Smooth muscle cell (in vitro differentiated cells): ENCODE measurements around the gene PRR15. TPM values are rescaled to one million over a fixed set of nuclear protein-coding genes. Genes with fewer than 3 reads are reported as not detected.

Experiments used
- DNase-seq: peaks from one replicate; lab custom pipeline; 2025; ENCODE audit not compliant: unreplicated experiment; lab: John Stamatoyannopoulos, UW
- H2AFZ ChIP-seq: fragments of 200-600 bp; sonication (generic); 2 replicates; pipeline ENCODE4 v1.6.0; 2016; ENCODE audit warnings: antibody characterized with exemption, low read depth, mild to moderate bottlenecking
- H3F3A ChIP-seq: fragments of 200-600 bp; sonication (generic); 2 replicates; pipeline ENCODE4 v1.6.0; 2017; ENCODE audit warnings: antibody characterized with exemption, low read depth
- H3K27ac ChIP-seq: fragments of 200-600 bp; sonication (generic); 2 replicates; pipeline ENCODE4 v1.5.1; 2016; ENCODE audit warnings: low read depth, mild to moderate bottlenecking
- H3K27me3 ChIP-seq: fragments of 200-600 bp; sonication (generic); 2 replicates; pipeline ENCODE4 v1.6.1; 2016; ENCODE audit warnings: low read depth, mild to moderate bottlenecking
- H3K36me3 ChIP-seq: fragments of 200-600 bp; sonication (generic); 2 replicates; pipeline ENCODE4 v1.5.1; 2016; ENCODE audit warnings: low read depth
- H3K4me1 ChIP-seq: fragments of 200-600 bp; sonication (generic); 2 replicates; pipeline ENCODE4 v1.5.1; 2016; ENCODE audit warnings: low read depth
- H3K4me2 ChIP-seq: fragments of 200-600 bp; sonication (generic); 2 replicates; pipeline ENCODE4 v1.6.0; 2016; ENCODE audit warnings: mild to moderate bottlenecking
- H3K4me3 ChIP-seq: fragments of 200-600 bp; sonication (generic); 2 replicates; pipeline ENCODE4 v1.5.1; 2016; ENCODE audit warnings: mild to moderate bottlenecking
- H3K79me2 ChIP-seq: fragments of 200-600 bp; sonication (generic); 2 replicates; pipeline ENCODE4 v1.6.0; 2016; ENCODE audit warnings: low read depth, mild to moderate bottlenecking
- H3K9ac ChIP-seq: fragments of 200-600 bp; sonication (generic); 2 replicates; pipeline ENCODE4 v1.6.0; 2016; ENCODE audit warnings: low read depth
- H3K9me3 ChIP-seq: fragments of 200-600 bp; sonication (generic); replicated peaks from 2 replicates; pipeline ENCODE4 v1.5.1; 2016; ENCODE audit warnings: low read depth
- H4K20me1 ChIP-seq: fragments of 200-600 bp; sonication (generic); 2 replicates; pipeline ENCODE4 v1.6.0; 2016; ENCODE audit warnings: low read depth
- WGBS: methylation state at CpG from one replicate; pipeline ENCODE4 v1.1.7; 2016; ENCODE audit warnings: low lambda C conversion rate; 5-methylcytosine and 5-hydroxymethylcytosine counted together
- polyA plus RNA-seq: library from polyadenylated mRNA; unstranded; fragments of >200 nt; fragmentation: Nextera tagmentation; extraction: Ambion mirVana; gene quantifications from 2 replicates; pipeline ENCODE4 v1.2.1, GENCODE V29; 2016
- total RNA-seq: library from RNA; depleted of rRNA; stranded (reverse); fragments of >200 nt; gene quantifications from 2 replicates; pipeline ENCODE4 v1.2.3, GENCODE V29; 2014
- TF ChIP-seq, protein P1 (sequence below): fragments of 200-600 bp; sonication (generic); IDR thresholded peaks from 2 replicates; pipeline ENCODE4 v1.5.1; 2017; ENCODE audit warnings: borderline replicate concordance, mild to moderate bottlenecking, antibody characterized with exemption; ENCODE audit not compliant: insufficient read depth, poor library complexity, severe bottlenecking

PRR15 gene
- total and polyA plus RNA-seq, 2 experiments from 2014 or later: 0.96 to 3.8 TPM

DNA sequence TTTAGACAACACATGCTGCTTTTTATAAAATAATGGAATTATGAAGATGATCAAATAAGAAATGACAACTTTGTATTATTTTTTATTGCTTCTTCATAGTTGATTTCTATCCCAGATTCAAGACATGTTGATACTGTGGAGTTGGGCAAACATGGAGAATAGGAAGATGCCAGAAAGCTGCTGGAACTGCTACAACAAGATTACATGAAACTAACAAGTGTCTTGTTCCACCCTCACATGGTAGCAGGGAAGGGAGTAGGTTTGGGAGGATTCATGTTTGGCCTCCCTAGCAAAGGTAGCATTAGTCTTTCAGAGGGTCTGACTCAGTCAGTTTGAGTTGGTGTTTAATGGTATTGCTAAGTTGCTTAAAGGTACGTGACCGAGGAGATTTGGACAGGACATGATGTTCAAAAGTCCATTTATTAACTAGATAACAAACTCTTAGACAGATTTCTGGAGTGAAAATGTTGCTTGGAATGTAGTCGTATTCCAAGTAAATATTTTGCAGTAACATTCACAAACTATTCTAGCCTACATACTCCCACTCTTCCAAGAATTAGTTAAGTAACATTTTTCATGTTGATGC lies 33.1 kb downstream of the PRR15 start:
- TF ChIP-seq, protein P1, sequence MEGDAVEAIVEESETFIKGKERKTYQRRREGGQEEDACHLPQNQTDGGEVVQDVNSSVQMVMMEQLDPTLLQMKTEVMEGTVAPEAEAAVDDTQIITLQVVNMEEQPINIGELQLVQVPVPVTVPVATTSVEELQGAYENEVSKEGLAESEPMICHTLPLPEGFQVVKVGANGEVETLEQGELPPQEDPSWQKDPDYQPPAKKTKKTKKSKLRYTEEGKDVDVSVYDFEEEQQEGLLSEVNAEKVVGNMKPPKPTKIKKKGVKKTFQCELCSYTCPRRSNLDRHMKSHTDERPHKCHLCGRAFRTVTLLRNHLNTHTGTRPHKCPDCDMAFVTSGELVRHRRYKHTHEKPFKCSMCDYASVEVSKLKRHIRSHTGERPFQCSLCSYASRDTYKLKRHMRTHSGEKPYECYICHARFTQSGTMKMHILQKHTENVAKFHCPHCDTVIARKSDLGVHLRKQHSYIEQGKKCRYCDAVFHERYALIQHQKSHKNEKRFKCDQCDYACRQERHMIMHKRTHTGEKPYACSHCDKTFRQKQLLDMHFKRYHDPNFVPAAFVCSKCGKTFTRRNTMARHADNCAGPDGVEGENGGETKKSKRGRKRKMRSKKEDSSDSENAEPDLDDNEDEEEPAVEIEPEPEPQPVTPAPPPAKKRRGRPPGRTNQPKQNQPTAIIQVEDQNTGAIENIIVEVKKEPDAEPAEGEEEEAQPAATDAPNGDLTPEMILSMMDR: no peak
- no peaks in the 10 kb centered on the region for H3K79me2 ChIP-seq
- 80% methylated on average over 3 of the region's 3 CpGs for WGBS
- H3K27ac ChIP-seq: no peak overlapping the region
- no peaks in the 10 kb centered on the region for H3K9me3 ChIP-seq
- H3K4me2 ChIP-seq: no peak overlapping the region
- no peaks in the 10 kb centered on the region for H3K36me3 ChIP-seq
- H3F3A ChIP-seq: no peaks in the 10 kb centered on the region
- no peak overlapping the region for H2AFZ ChIP-seq
- H4K20me1 ChIP-seq: no peaks in the 10 kb centered on the region
- H3K4me1 ChIP-seq: no peaks in the 10 kb centered on the region
- H3K4me3 ChIP-seq: no peak overlapping the region
- H3K9ac ChIP-seq: no peak overlapping the region
- DNase-seq: no peak
- no peaks in the 10 kb centered on the region for H3K27me3 ChIP-seq

DNA sequence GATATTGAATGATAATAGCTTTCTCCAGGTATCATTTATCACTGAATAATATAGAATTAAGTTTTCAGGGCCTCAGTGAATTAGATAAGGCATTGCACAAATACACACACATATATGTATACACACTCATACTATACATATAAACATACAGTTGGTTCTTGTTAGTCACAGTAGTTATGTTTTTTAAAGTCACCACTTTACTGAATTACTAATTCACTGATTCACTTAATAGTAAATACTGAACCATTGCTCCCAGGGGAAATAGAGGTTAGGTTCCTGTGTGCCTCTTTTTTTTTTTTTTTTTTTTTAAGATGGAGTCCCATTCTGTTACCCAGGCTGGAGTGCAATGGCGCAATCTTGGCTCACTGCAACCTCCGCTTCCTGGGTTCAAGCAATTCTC lies 33.6 kb downstream of the PRR15 start:
- Histone ChIP-seq H3K4me2 (no peak overlapping the region), H3K79me2 (no peaks in the 10 kb centered on the region), H2AFZ (no peak overlapping the region), H3K27ac (no peak overlapping the region), H3K4me1 (no peaks in the 10 kb centered on the region), H3K9ac (no peak overlapping the region), H3K4me3 (no peak overlapping the region), H3K36me3 (no peaks in the 10 kb centered on the region), H3K9me3 (no peaks in the 10 kb centered on the region), H4K20me1 (no peaks in the 10 kb centered on the region), H3K27me3 (no peaks in the 10 kb centered on the region), H3F3A (no peaks in the 10 kb centered on the region)
- 100% methylated on average over 2 of the region's 2 CpGs for WGBS
- no peak for DNase-seq
- TF ChIP-seq, protein P1: no peak

GRCh38 chr7:29598137-29598536 lies 34.5 kb downstream of the PRR15 start:
- no peak for DNase-seq
- Histone ChIP-seq H3K27me3 (no peaks in the 10 kb centered on the region), H4K20me1 (no peaks in the 10 kb centered on the region), H3F3A (no peaks in the 10 kb centered on the region), H3K27ac (no peak overlapping the region), H3K4me2 (no peak overlapping the region), H2AFZ (no peak overlapping the region), H3K4me3 (no peak overlapping the region), H3K79me2 (no peaks in the 10 kb centered on the region), H3K9ac (no peak overlapping the region), H3K4me1 (no peaks in the 10 kb centered on the region), H3K36me3 (no peaks in the 10 kb centered on the region), H3K9me3 (no peaks in the 10 kb centered on the region)
- WGBS: 91% methylated on average over 3 of the region's 3 CpGs
- TF ChIP-seq, protein P1: no peak

GRCh38 chr7:29598613-29599012 lies 35.0 kb downstream of the PRR15 start:
- H3K4me3 ChIP-seq: no peak overlapping the region
- 91% methylated on average over 8 of the region's 8 CpGs for WGBS
- H4K20me1 ChIP-seq: no peaks in the 10 kb centered on the region

More at GRCh38 chr7:29598613-29599012, 35.0 kb downstream of the PRR15 start:
- Histone ChIP-seq H3K36me3 (no peaks in the 10 kb centered on the region), H3K9ac (no peak overlapping the region), H2AFZ (no peak overlapping the region), H3F3A (no peaks in the 10 kb centered on the region), H3K27me3 (no peaks in the 10 kb centered on the region), H3K4me1 (no peaks in the 10 kb centered on the region), H3K9me3 (no peaks in the 10 kb centered on the region), H3K4me2 (no peak overlapping the region), H3K79me2 (no peaks in the 10 kb centered on the region), H3K27ac (no peak overlapping the region)
- TF ChIP-seq, protein P1: no peak
- DNase-seq: no peak
